ENCODE measurements around the gene CHIT1.

The CHIT1 gene

DNA sequence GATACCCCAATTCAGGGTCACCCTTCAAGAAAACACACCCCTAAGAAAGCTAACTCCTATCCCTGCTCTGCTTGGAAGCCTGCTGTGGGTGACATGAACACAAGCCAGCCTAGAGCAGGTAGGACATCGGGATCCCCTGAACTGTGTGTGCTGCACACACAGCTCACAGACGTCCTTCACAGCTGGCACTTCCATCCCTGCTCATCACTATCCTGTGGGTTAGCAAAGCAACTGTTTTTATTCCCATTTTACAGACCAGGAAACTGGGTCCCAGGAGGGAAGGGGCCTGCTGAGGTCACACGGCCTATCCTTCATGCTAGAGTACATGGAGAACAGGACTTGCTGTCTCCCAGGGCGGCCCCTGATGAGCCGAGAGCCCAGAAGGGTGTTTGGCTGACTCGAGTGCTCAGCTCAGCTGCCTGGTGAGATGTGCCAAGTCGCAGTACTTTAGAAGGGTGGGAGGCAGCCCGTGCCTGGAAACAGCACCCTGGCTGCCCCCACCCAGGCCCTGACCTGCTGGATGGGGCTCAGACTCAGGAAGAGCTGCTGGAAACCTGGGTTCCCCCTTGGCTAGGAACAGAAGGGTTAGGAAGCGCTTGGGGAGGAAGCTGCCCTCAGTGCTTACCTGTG lies 47.6 kb upstream of the CHIT1 start:
- H3K79me2 ChIP-seq (ENCODE audit: low read length) = peaks cover 28% of the 10 kb centered on the region
- H3K36me3 ChIP-seq (replicated peaks; ENCODE audit: insufficient read depth, low read length) = no peaks in the 10 kb centered on the region
- DNase-seq = no peak
- H4K20me1 ChIP-seq (ENCODE audit: insufficient read depth, low read length) = no peaks in the 10 kb centered on the region
- TF ChIP-seq, protein P1, sequence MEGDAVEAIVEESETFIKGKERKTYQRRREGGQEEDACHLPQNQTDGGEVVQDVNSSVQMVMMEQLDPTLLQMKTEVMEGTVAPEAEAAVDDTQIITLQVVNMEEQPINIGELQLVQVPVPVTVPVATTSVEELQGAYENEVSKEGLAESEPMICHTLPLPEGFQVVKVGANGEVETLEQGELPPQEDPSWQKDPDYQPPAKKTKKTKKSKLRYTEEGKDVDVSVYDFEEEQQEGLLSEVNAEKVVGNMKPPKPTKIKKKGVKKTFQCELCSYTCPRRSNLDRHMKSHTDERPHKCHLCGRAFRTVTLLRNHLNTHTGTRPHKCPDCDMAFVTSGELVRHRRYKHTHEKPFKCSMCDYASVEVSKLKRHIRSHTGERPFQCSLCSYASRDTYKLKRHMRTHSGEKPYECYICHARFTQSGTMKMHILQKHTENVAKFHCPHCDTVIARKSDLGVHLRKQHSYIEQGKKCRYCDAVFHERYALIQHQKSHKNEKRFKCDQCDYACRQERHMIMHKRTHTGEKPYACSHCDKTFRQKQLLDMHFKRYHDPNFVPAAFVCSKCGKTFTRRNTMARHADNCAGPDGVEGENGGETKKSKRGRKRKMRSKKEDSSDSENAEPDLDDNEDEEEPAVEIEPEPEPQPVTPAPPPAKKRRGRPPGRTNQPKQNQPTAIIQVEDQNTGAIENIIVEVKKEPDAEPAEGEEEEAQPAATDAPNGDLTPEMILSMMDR (IDR thresholded peaks at IDR 0.05; ENCODE audit: low read length) = no peak
- TF ChIP-seq EZH2phosphoT487 (IDR thresholded peaks at IDR 0.05; ENCODE audit: low read length) (no peak), EZH2 (optimal IDR thresholded peaks at IDR 0.05; ENCODE audit: low read depth, low read length) (no peak)
- no peaks in the 10 kb centered on the region for H3K9me3 ChIP-seq (replicated peaks; ENCODE audit: insufficient read depth, low read length)
- peaks cover 13% of the 10 kb centered on the region for H3F3A ChIP-seq (ENCODE audit: insufficient read depth, low read length)
- H3K27ac ChIP-seq (ENCODE audit: low read length) = no peak overlapping the region
- peaks cover 52% of the 10 kb centered on the region for H3K4me1 ChIP-seq (ENCODE audit: low read length)
- no peaks in the 10 kb centered on the region for H3K9me2 ChIP-seq (replicated peaks; ENCODE audit: insufficient read depth, low read length)
- no peak overlapping the region for H3K9ac ChIP-seq (ENCODE audit: low read length)
- no peak overlapping the region for H3K4me2 ChIP-seq (ENCODE audit: low read depth, low read length)
- no peak overlapping the region for H3K4me3 ChIP-seq (ENCODE audit: low read length)
- no peak overlapping the region for H2AFZ ChIP-seq (ENCODE audit: low read length)
- no peaks in the 10 kb centered on the region for H3K27me3 ChIP-seq (replicated peaks; ENCODE audit: insufficient read depth, low read length)

DNA sequence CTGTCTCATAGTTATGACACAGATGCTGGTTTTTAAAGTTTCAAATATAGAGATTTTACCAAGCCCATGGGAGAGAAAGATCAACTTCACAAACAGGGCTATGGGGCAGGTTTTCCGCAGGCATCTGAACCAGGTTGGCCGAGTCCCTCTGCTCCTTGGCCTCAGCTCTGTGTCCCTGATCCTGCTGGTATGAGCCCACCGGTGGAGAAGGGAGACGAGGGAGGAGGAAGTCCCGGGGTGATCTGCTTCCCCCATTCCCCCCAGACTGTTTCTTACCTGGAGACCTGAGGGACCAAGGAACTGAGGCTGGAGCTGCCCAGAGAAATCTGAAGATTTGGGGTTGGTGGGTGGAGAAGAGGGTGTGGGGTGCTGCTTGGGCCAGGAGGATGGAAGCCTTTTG lies 46.9 kb upstream of the CHIT1 start:
- Histone ChIP-seq H4K20me1 (ENCODE audit: insufficient read depth, low read length) (no peaks in the 10 kb centered on the region), H3K9ac (ENCODE audit: low read length) (no peak overlapping the region), H3F3A (ENCODE audit: insufficient read depth, low read length) (peaks cover 13% of the 10 kb centered on the region), H3K27me3 (replicated peaks; ENCODE audit: insufficient read depth, low read length) (no peaks in the 10 kb centered on the region), H3K4me1 (ENCODE audit: low read length) (peaks cover 58% of the 10 kb centered on the region), H3K36me3 (replicated peaks; ENCODE audit: insufficient read depth, low read length) (no peaks in the 10 kb centered on the region), H3K4me2 (ENCODE audit: low read depth, low read length) (no peak overlapping the region), H3K4me3 (ENCODE audit: low read length) (no peak overlapping the region), H3K9me3 (replicated peaks; ENCODE audit: insufficient read depth, low read length) (no peaks in the 10 kb centered on the region), H3K27ac (ENCODE audit: low read length) (no peak overlapping the region), H2AFZ (ENCODE audit: low read length) (no peak overlapping the region), H3K9me2 (replicated peaks; ENCODE audit: insufficient read depth, low read length) (no peaks in the 10 kb centered on the region), H3K79me2 (ENCODE audit: low read length) (peaks cover 29% of the 10 kb centered on the region)
- DNase-seq = no peak
- TF ChIP-seq EZH2 (optimal IDR thresholded peaks at IDR 0.05; ENCODE audit: low read depth, low read length) = no peak
- TF ChIP-seq, protein P1 (IDR thresholded peaks at IDR 0.05; ENCODE audit: low read length) = no peak
- no peak for TF ChIP-seq EZH2phosphoT487 (IDR thresholded peaks at IDR 0.05; ENCODE audit: low read length)

DNA sequence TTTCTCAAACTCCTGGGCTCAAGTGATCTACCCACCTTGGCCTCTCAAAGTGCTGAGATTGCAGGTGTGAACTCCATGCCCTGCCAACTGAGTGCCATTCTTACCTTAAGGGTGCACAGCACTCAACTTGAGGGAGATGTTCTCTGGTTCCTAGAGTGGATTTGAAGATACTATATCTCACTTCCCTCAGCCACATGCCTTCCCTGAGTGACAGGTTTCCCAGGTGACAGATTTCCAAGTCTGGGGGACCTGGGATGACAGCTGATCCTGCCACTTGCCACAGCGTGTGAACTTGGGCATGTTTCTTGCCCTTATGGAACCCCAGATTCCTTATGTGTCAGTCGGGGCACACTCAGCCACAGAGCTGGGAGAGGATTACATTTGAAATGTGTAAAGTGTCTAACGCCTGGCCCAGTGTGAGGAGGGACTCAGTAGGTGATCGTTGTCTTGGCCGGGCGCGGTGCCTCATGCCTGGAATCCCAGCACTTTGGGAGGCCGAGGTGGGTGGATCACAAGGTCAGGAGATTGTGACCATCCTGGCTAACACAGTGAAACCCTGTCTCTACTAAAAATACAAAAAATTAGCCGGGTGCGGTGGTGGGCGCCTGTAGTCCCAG lies 46.3 kb upstream of the CHIT1 start:
- Histone ChIP-seq H3K9me2 (replicated peaks; ENCODE audit: insufficient read depth, low read length) (no peaks in the 10 kb centered on the region), H3K4me2 (ENCODE audit: low read depth, low read length) (no peak overlapping the region), H3K27ac (ENCODE audit: low read length) (no peak overlapping the region), H4K20me1 (ENCODE audit: insufficient read depth, low read length) (no peaks in the 10 kb centered on the region), H3K4me1 (ENCODE audit: low read length) (peaks cover 64% of the 10 kb centered on the region), H3K27me3 (replicated peaks; ENCODE audit: insufficient read depth, low read length) (no peaks in the 10 kb centered on the region), H3K9me3 (replicated peaks; ENCODE audit: insufficient read depth, low read length) (no peaks in the 10 kb centered on the region), H3K36me3 (replicated peaks; ENCODE audit: insufficient read depth, low read length) (no peaks in the 10 kb centered on the region), H3K9ac (ENCODE audit: low read length) (no peak overlapping the region), H3K79me2 (ENCODE audit: low read length) (peaks cover 29% of the 10 kb centered on the region), H2AFZ (ENCODE audit: low read length) (no peak overlapping the region), H3F3A (ENCODE audit: insufficient read depth, low read length) (peaks cover 13% of the 10 kb centered on the region), H3K4me3 (ENCODE audit: low read length) (no peak overlapping the region)
- DNase-seq = no peak
- TF ChIP-seq, protein P1 (IDR thresholded peaks at IDR 0.05; ENCODE audit: low read length) = no peak
- TF ChIP-seq EZH2 (optimal IDR thresholded peaks at IDR 0.05; ENCODE audit: low read depth, low read length) (no peak), EZH2phosphoT487 (IDR thresholded peaks at IDR 0.05; ENCODE audit: low read length) (no peak)

Measured in MM.1S (cell line).